ENCODE results near the gene GRIP1.
A peak's percentile ranks its signal among the peaks of the same experiment; 100 is the strongest.

GRIP1 gene

GRCh38 chr12:66352197-66352596 is 326.7 kb downstream of the GRIP1 start:
- Mint-ChIP-seq H3K4me1 (no peaks in the 10 kb centered on the region), H3K27ac (no peak overlapping the region), H3K36me3 (ENCODE audit: low read depth) (peaks cover 71% of the 10 kb centered on the region), H3K4me3 (no peak overlapping the region), H3K9me3 (no peaks in the 10 kb centered on the region), H3K27me3 (ENCODE audit: low read depth) (no peaks in the 10 kb centered on the region)
- peak in 2 of 3 experiments; percentile 27 to 35 for TF ChIP-seq CTCF (IDR thresholded peaks at IDR 0.05; ENCODE audit: unreplicated experiment in 3 of 3)

GRCh38 chr12:66351301-66351700 is 327.6 kb downstream of the GRIP1 start:
- H3K27me3 Mint-ChIP-seq (ENCODE audit: low read depth) = no peaks in the 10 kb centered on the region
- H3K4me3 Mint-ChIP-seq = no peak overlapping the region
- no peaks in the 10 kb centered on the region for H3K9me3 Mint-ChIP-seq
- H3K4me1 Mint-ChIP-seq = no peaks in the 10 kb centered on the region
- TF ChIP-seq CTCF (IDR thresholded peaks at IDR 0.05; ENCODE audit: unreplicated experiment in 3 of 3) = no peak
- H3K36me3 Mint-ChIP-seq (ENCODE audit: low read depth) = peaks cover 75% of the 10 kb centered on the region
- no peak overlapping the region for H3K27ac Mint-ChIP-seq

- no peak overlapping the region for H3K4me3 Mint-ChIP-seq
- H3K27me3 Mint-ChIP-seq (ENCODE audit: low read depth) = no peaks in the 10 kb centered on the region
- H3K4me1 Mint-ChIP-seq = no peaks in the 10 kb centered on the region
- peaks cover 87% of the 10 kb centered on the region for H3K36me3 Mint-ChIP-seq (ENCODE audit: low read depth)
- no peak for TF ChIP-seq CTCF (IDR thresholded peaks at IDR 0.05; ENCODE audit: unreplicated experiment in 3 of 3)
- no peak overlapping the region for H3K27ac Mint-ChIP-seq
- H3K9me3 Mint-ChIP-seq = peaks cover 31% of the 10 kb centered on the region
Observed at GRCh38 chr12:66345956-66346355, 332.9 kb downstream of the GRIP1 start.

GRCh38 chr12:66345212-66345611 is 333.7 kb downstream of the GRIP1 start:
- Mint-ChIP-seq H3K27me3 (ENCODE audit: low read depth) (no peaks in the 10 kb centered on the region), H3K27ac (no peak overlapping the region), H3K4me1 (no peaks in the 10 kb centered on the region), H3K9me3 (peaks cover 36% of the 10 kb centered on the region), H3K4me3 (no peak overlapping the region), H3K36me3 (ENCODE audit: low read depth) (peaks cover 88% of the 10 kb centered on the region)
- TF ChIP-seq CTCF (IDR thresholded peaks at IDR 0.05; ENCODE audit: unreplicated experiment in 3 of 3) = no peak

GRCh38 chr12:66341126-66341525 is 337.8 kb downstream of the GRIP1 start:
- TF ChIP-seq CTCF (IDR thresholded peaks at IDR 0.05; ENCODE audit: unreplicated experiment in 3 of 3) = no peak
- no peak overlapping the region for H3K4me3 Mint-ChIP-seq
- peaks cover 43% of the 10 kb centered on the region for H3K9me3 Mint-ChIP-seq
- no peaks in the 10 kb centered on the region for H3K4me1 Mint-ChIP-seq
- no peak overlapping the region for H3K27ac Mint-ChIP-seq
- no peaks in the 10 kb centered on the region for H3K27me3 Mint-ChIP-seq (ENCODE audit: low read depth)
- peaks cover 79% of the 10 kb centered on the region for H3K36me3 Mint-ChIP-seq (ENCODE audit: low read depth)

GRCh38 chr12:66340131-66340530 is 338.7 kb downstream of the GRIP1 start:
- H3K9me3 Mint-ChIP-seq = peaks cover 43% of the 10 kb centered on the region
- no peak overlapping the region for H3K27ac Mint-ChIP-seq
- no peaks in the 10 kb centered on the region for H3K4me1 Mint-ChIP-seq
- no peak for TF ChIP-seq CTCF (IDR thresholded peaks at IDR 0.05; ENCODE audit: unreplicated experiment in 3 of 3)
- no peak overlapping the region for H3K4me3 Mint-ChIP-seq
- peaks cover 70% of the 10 kb centered on the region for H3K36me3 Mint-ChIP-seq (ENCODE audit: low read depth)
- H3K27me3 Mint-ChIP-seq (ENCODE audit: low read depth) = no peaks in the 10 kb centered on the region

Data from nephron (organoid).